Neural progenitor cell (in vitro differentiated cells): ENCODE measurements around the gene LGALS12.

Experiments
- EZH2 ChIP-seq: fragments of 200-600 bp; sonication (generic); IDR thresholded peaks from 2 replicates; pipeline ENCODE4 v1.6.1; 2017; ENCODE audit warnings: antibody characterized with exemption, mild to moderate bottlenecking, moderate library complexity
- TF ChIP-seq, protein P1 (sequence below): fragments of 200-600 bp; sonication (generic); IDR thresholded peaks from 2 replicates; pipeline ENCODE4 v1.5.1; 2017; ENCODE audit warnings: antibody characterized with exemption, mild to moderate bottlenecking

- TF ChIP-seq, protein P1, sequence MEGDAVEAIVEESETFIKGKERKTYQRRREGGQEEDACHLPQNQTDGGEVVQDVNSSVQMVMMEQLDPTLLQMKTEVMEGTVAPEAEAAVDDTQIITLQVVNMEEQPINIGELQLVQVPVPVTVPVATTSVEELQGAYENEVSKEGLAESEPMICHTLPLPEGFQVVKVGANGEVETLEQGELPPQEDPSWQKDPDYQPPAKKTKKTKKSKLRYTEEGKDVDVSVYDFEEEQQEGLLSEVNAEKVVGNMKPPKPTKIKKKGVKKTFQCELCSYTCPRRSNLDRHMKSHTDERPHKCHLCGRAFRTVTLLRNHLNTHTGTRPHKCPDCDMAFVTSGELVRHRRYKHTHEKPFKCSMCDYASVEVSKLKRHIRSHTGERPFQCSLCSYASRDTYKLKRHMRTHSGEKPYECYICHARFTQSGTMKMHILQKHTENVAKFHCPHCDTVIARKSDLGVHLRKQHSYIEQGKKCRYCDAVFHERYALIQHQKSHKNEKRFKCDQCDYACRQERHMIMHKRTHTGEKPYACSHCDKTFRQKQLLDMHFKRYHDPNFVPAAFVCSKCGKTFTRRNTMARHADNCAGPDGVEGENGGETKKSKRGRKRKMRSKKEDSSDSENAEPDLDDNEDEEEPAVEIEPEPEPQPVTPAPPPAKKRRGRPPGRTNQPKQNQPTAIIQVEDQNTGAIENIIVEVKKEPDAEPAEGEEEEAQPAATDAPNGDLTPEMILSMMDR, result no peak
- no peak for TF ChIP-seq EZH2
These were observed 58.3 kb downstream of the LGALS12 start for GRCh38 chr11:63564056-63564774.
